ENCODE data around the gene HOXA3.

Gene HOXA3

DNA sequence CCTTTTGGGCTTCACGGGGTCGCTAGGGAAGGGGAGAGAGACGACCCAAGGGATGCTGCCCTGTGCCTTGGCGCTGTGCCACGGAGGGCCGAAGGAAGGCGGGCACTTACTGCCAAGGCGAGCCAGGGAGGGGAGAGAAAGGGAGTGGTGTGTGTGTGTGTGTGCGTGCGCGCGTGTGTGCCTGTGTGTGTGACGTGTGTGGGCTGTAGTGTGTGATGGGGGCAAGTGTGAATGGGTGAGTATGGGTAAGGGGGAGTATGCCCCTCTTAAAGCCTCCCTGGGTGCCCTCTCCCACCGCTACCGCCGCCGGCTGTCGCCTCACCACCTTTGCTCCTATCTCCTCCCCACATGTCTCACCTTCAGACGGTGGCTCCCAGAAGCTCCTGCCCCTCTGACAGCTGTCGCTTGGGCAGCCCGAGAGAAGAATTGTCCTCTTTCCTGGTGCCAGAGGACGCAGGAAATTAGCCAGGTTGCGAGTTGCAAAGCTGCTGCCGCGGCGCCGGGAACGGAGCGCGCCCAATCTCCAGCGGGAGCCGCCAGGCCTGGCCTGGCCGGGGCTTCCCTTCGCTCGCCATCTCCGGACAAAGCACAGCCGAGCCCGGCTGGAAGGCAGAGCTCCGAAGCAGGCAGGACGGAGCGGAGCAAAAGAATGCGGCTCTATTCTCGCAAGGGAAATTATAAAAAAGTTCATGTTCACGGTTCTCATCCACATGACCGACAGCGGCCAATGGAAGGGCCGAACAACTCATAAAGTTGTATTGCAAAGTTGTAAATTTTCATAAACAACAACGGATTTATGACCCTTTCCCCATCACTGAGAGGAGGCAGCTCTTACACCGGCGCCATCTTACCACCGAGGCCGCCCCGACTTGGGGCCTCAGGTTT is at the start of gene HOXA3:
Gene HOXA3 (minus strand): TSS at position 653 of the 885 bp plus-strand sequence. CDS start 41,943 bp downstream, outside the sequence.
- DNase-seq: peak; percentile 60

DNA sequence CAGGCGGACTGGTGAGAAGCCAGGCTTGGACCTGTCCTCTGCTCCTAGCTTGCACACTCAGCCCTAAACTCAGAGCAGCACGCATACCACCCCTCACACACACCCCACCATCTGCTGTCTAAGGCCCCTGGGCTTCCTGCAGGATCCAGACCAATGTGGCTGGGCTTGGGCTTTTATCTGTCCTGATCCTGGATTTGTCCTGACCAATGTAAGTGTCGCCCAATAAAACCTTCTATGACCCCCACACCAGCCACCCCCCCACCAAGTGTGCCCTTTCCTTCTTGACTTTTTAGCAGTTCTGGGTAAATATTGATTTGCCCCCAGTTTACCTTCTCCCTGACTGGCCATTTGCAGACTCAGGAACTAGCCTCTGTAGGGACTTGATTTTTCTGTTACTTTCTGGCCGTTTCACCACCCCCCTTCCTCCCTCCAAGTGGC is 49.2 kb upstream of the HOXA3 start:
- no peak for DNase-seq

DNA sequence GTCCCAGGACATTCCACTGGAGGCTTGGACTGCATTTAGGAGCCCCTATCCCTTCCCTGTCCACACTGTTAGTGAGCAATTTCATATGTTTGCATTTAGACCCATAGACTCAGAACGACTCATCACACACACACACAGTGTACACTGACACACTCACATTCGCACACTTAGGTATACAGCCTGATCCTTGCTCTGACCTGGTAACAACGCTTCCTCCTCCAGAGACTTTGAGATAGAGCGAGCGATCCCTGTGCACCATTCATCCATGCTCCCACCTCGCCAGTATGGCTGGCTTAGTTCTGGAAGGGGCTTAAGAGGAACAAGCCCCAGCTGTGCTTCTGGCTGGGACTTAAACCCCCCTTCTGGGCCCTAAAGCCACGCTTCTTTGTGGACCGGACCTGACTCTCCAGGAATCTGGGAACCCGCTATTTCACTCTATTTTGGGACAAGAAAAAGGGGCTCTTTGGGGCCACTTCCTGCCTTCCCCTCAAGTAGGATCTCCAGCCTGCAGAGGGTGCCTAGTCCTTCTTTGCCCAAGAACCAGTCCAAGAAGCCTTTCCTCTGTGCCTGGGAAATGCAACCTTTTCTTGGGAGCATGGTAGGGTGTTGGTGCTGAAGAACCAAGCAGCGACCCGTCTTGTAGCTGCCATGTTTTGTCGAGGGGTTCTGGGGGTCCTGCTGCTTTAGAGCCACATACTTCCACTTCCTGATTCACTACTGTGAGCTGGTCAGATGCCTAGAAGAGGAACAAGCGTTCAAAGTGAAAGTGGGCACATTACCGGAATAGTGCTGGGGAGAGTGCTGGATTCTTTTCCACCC is 48.6 kb upstream of the HOXA3 start:
- DNase-seq: no peak

DNA sequence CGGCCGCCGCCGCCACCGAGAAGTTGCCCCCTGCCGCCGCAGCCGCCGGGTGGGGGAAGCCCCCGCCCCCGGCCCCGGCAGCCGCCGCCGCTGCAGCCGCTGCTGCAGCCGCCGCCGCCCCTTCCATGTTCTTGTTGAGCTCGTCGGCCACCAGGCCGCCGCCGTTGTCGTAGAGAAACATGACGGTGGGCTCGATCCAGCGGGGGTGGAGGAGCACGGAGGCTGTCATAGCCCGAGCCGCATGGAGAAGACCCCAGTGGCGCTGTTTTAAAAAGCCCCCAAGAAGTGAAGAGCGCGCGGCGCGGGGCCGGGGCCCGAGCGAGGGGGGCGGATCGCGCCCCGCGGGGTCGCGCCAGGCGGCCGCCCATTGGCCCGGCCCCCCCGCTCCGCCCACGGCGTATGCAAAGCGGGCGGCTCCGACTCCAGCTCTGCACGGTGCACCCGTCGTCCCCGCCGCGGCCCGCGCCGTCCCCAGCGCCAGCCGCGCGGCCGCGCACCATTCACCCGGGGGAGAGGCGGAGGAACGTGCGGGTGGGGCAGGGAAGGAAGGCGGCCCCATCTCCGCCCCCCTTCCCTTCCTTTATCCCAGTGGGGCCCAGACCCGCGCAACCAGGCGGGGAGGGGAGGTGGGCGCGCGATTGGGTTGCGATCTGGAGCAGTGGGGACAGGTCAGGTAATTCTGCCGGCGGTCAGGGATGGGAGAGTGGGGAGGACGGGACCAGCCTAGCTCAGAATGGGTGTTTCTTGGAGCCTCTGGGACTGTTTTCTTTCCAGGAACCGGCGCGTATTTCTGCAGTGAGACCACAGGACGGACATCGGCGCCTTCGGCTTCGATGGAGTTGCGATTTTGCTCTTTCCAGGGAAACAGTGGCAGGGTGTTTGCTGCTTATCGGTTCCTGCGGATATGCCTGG is 47.7 kb upstream of the HOXA3 start, which contains the start of gene HOXA13:
Gene HOXA13 (minus strand): TSS at position 243 of the 912 bp plus-strand sequence. CDS start 14 bp downstream, at position 229.
- DNase-seq: no peak

DNA sequence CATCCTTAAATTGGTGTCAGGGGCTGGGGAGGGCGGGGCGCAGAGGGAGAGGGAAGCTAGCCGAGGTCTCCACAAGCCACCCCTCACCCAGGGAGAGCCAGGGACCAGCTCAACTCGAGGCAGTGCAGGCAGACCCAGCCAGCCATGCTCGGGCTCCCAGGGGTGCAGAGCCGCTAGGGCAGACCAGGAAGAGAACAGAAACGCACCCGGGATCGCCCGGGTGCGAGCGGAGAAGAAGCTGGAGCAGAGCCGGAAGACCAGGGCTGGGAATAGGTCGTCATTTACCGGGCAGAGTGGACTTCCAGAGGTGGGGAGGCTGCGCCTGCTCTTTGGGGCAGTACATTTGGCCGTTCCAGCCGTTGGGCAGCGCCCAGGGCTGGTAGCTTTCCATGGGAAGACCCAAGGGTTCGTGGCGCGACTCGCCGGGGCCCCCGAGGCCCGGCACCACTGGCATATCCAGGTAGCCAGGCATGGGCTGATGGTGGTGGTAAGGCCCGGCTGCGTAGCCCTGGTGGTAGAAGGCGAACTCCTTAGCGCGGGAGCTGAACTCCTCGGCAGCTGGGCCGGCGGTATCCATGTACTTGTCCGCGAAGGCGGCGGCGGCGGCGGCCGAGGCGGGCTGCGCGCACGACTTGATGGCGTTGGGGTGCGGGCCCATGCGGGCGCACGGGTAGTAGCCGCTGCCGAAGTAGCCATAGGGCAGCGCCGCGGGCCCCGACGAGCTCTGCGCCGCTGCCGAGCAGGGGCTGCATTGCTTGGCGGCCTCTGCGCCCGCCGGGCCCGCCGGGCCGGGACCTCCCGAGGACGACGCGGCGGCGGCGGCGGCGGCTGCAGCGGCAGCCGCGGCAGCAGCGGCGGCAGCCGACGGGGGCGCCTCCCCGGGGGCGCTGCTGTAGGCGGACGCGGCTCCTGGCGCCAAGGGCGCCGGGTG is 46.8 kb upstream of the HOXA3 start:
- DNase-seq: no peak

DNA sequence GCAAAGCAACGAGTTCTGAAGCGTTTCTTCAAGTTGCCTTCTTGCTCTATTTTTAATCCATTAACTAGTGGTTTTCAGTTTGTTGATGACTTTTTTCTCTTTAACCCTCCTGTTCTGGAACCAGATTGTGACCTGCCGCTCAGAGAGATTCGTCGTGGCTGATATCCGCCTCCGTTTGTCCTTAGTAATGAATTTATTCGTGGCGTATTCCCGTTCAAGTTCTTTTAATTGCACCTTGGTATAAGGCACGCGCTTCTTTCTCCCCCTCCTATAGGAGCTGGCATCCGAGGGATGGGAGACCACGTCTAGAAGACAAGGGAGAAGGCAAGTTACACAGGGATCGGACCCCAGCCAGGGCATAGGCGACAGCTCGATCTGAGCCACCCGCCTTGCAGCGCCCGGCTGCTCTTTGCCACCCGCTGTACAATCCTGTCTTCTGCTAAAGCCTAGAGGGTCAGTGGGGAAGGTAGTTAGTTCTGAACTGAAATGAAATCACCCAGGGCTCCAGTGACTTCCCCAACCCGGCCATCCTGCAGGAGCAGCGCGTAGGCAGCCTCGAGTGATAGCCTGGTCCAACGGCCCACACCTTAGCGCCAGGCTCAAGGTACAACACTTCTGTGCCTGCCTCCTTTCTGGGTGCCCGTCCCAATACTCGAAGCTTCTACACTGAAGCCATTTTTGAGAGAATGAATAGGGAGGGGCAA is 45.9 kb upstream of the HOXA3 start:
- no peak for DNase-seq

DNA sequence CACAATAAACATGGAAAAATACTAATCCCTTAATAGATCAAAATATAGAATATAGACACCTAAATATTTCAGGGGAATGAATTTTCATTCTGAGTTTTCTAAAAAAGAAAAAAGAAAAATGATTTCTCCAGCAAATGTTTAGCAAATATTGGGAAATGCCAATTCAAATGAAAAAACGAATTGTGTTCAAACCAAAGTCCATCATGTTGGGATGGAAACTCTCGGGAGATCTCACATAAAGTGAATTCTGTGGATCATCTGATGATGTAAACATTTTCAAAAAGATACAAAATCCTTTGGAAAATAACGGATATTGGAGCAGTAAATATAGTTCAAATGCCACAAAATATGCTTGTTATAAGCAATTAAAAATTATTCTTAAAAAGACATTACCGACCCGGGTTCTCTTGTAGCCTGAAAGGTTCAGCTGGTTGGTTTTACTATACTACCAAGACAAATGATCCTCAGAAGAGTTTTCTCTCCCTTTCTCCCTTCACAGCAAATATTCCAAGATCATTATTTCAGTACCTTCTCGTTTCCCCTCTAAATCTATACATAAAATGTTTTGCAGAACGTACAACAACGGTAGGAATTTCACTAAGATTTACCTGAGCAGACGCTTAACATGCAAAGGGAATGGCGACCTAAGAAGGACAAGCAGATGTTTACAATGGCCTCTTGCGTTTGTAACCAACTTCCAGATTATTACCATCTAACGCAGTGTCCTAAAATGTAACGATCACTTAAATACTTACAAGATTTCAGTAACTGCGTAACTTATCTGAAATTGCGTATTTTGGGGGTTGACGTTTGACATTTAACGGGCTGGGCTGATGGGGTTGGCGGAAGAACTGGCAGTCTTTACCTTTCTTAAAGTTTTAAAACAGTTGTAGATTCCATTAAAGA is 45.0 kb upstream of the HOXA3 start:
- no peak for DNase-seq

DNA sequence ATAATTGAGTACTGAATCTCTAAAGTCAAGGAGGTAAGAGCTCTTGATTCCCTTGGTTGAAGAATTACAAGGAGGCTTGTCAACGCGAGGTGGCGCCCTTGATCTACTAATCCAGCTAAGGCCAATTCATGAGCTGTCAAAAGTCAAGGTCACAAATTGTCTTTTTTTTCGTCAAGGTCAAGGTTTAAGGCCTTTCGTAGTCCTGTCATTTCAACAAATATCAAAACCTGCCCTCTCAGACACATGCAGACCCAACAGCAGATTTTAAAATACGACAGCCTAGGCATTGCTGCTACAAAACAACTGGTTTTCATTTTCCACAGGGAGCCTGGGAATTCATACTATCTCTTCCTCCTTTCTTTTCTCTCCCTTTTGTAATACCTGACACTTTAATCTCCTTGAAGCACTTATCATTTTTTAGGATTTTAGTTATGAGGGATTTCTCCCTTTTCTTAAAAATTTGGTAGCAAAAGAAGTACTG is 43.9 kb upstream of the HOXA3 start:
- peak; percentile 58 for DNase-seq

DNA sequence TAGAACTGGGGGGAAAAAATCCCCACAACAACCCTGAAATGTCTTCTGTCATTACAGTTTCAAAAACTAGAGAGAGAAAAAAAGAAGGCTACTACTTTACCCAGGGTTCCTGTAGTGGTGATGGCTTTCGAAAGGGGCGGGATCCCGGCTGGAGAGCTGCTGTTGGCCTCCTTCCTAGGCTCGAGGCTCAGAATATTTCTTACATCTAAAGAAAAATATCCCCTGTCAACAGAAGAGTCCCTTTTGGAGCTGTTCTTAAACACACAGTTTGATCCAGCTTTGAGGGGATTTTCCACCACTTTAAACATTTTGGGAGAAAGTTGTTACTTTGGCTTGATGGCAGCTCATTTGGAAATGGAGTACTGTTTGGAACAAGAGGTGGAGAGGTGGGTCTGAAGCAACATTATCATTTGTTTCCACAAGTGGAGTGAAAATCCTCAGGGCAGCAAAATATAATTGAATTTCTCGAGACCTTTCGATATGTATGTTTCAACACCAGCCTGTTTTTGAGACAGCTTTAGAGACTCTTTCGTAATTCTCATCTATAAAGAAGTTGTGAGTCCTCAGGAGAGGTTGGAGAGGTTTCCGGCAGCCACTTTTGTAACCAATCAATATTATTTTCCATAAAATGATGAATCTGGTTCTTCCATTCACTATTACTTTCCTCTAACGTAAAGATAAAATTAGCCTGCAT is 42.5 kb upstream of the HOXA3 start:
- no peak for DNase-seq

DNA sequence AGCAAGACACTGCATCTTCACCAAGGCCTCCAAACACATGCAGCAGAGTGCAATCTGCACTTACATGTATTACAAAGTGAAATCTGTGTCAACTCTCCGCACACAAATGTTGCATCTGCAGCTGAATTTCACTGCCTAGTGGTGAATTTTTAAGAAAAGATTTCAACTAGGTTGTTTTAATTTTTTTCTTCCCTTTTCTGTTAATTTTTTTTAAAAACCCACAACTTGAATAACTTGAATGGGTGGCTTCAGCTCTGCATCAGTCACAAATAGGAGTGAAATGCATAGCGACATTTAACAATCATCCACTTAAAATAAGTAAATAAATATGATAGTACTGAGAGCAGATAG is 41.6 kb upstream of the HOXA3 start:
- DNase-seq: no peak

DNA sequence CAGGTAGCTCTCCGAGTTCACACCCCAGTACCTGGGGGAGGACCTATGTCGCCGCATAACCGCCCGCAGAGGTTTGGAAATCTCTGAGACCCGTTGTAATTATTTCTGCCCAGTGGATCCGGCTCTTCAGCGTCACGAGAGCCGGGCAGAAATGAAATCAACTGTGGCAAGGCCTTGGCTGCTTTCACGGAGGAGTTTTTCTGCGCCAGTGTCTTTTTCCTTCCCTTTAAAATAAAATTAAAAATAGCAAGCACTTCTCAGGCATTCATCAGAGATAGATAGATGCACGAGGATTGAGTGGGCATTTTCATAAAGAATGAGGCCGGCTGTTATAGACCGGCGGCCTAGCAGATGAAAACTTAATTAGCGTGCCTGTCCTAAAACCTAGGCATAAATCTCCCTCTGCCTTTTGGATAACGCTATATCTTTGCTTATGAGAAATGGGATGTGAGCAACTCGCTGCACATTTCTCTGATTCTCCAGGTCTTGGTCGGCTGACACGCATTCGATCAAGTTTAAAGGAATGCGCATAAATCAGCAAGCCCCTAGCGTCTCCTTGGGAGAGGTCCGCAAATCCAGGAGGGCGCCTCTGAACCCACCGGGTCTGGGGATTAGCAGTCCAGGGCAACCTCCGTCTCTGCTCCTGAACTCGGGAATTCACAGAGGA is 41.1 kb upstream of the HOXA3 start:
- DNase-seq: no peak

DNA sequence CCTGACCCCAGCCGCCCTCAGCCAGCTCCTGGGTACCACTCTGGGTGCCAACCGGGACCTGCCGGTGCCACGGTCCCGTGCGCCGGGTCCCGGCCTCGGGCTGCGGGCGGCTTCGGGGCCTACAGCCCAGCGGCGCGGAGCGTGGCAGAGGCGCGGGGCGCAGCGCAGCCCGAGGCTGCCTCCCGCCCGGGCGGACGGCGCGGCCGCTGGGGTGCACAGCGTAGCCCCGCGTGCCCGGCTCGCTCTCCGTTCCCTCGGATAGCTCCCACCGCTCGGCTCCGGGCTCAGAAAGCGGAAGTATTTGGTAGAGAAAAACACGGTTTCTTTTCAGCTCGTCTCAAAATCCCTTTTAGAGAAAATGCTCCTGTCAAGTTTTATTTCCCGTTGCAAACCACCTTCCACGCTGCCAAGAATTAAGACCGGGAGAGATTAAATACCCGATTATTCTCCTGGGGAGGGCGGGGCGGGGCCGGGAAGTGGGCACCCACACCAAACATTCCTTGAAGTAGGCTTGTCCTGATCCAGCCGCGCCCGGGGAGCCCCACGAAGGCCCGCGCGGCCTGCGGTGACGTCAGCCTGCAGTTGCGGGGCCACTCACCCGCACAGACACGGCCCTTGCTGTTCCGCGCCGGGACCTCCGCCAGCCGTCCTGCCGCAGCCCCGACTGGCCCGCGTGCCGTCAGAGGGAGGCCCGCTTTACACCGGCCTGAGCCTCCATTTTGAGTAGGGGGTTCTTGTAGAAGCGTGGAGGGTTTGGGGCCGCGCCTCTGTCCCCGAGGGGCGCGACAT is 40.4 kb upstream of the HOXA3 start:
- no peak for DNase-seq

DNA sequence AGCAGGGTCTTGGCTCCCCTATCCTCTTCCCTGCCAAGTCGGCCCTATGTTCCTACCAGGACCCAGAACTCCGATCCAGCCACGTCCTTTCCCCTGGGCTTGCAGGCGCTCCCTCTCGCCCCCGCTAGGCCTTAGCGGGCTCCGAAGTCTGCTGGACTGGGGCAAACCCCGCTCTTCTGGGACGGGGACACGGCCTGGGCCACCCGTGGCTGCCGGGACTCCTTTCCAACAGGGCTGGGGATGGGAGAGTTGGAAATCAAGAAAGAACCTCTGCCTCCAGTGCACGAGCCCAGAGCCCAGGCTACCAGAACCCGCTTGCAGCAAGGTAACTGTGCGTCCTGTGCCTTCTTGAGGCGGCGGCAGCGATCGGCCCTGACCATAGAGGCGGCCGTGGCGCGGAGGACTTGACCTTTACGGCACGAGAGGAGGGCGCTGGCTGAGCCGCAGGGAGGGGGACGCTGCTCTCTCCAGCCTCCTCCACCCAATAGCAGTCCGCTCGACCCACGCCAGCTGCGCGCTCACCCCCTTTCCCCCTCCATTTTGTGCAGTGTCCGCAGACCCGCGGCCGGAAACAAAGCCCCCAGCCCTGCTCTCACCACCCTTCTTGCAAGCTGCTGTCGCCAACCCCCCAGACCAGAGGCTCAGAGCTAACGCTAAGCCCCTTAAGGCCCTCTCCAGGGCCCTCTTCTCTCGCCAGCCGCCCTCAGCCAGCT is 39.6 kb upstream of the HOXA3 start:
- no peak for DNase-seq

DNA sequence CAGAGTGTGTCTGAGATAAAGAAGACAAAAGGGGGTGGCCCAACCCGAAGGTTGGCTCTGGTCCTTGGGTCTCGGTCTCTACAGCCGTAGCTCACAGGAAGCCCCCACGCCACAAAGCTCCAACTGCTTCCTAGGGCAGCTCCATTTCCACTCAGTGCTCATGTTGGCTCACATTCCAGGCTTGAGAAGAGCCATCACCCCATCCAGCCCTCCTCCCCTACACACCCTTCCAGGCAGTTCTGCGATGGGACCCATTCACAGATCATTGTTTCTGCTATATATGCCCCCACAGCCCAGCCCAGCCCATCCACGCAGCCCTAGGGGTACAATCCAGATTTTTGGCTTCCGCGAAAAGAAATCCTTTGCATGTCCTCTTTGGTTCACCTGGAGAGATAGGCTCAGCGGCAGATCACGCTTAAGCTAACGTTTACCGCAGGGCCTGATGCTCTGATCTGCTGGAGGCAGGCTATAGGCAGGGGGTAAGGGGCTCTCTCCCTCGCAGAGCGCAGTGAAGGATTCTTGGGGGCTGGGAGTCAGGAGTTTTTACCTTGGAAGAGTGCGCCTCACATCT is 38.9 kb upstream of the HOXA3 start:
- no peak for DNase-seq

DNA sequence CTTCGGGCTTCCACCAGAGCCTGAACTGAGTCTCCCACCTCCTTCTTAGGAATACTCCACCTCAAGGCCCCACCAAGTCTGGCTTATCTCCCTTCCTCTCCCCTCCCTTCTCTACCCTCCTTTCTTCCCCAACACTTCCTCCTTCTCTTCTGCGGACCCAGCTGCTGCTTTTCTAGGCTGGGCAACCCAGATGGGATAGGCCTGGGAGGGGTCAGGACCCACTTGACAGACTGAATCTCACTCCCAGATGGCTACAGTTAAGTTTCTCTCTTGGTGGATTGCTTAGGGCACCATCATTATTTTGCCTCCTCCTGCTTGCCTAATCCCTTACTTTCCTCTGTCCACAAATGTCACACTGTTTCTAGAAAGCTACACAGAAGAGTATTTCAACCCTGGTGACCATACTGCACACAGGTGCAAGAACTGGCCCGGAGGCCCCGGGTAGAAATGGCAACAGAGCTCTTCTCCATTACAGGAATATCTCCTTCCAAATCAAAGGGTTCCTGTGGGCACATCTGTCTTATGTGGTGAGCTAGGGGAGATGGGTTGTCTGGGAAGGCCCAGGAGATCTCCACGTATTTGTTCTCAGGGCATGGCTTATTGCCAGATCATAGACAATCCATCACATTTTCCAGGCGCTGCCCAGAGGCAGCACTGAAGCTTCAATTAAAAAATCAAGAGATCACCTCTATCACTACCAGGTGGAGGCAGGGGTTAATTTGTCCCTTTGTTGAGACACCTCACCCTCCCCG is 37.8 kb upstream of the HOXA3 start:
- DNase-seq: no peak
